NCI-H524 (cell line): ENCODE measurements around the gene DUSP6.

ENCODE experiments used
- DNase-seq, 2 experiments: peaks; one replicate each; lab custom pipeline; 2025; lab: John Stamatoyannopoulos, UW

The DUSP6 gene

GRCh38 chr12:89373763-89374572 is 21.7 kb upstream of the DUSP6 start:
- no peak for DNase-seq

DNA sequence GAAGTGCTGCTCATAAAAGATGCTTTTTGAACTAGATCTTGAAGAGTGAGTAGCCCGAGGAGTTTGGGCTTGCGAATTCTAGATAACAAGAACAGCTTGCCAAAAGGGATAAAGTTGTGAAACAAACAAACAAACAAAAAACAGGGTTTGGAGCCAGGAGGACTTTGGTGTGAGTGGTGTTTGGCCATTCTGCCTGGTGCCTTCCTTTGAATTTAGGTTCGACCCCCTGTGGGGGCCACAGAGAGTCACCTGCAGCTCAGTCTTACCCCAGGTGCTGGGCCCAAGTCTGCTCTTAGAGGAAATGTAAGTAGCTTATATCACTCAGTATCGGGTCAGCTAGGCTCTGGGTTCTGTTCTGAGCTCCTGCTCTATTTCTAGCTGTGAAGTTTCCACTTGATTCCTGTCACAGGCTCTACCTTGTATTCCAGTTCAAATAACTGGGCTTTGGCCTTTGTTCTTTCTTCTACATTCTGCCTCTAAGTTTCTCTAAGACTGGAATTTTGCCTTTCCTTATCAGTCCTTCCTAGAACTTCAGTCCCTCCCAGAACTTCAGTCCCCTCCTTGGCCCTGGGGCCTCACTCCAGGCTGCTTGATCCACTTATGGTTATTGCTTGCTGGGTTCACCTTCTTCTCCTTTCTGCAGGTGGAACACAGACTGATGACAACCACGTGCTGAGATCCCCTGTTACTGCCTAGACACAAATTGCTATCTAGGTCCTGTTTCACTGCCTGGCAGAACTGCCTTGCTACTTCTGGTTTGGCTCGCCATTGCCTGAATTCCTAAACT is 20.5 kb upstream of the DUSP6 start:
- no peak for DNase-seq

GRCh38 chr12:89370850-89371249 is 18.5 kb upstream of the DUSP6 start:
- DNase-seq, result peak; percentile 20 to 63

DNA sequence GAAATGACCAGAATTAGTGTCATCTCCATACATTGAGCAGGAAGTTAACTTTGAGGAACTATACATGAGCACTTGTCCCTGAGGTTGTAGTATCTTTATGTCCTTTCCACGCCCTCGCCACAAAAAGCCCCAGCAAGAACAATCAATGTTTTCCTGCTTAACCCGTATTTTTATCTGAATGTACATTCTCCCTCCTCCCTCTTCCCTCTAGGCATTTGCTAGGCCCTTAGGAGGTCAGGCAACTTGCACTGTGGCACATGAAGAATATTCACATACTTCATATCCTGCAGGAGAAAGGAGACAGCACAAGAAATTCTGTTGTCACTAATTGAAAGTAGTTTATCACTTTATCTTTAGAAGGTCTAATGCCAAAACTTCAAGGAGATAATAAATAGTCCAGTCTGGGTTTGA is 18.1 kb upstream of the DUSP6 start:
- no peak for DNase-seq

DNA sequence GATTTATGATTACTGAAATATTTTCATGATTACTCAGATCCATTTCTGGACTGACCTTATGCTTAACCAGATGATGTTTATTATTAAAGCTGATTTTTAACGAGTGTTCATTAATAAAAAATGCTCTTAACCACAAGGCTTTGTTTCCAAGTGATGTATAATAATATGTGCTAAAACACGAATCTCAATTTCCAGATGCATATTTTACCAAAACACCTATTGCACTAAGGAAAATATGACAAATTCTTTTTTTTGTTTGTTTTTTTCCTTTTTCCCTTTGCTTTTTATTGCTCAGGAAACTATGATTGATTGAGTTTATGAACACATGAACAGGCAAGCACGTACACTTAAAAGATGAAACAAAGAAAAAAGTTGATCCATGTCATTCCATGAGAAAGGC is 16.9 kb upstream of the DUSP6 start:
- no peak for DNase-seq

DNA sequence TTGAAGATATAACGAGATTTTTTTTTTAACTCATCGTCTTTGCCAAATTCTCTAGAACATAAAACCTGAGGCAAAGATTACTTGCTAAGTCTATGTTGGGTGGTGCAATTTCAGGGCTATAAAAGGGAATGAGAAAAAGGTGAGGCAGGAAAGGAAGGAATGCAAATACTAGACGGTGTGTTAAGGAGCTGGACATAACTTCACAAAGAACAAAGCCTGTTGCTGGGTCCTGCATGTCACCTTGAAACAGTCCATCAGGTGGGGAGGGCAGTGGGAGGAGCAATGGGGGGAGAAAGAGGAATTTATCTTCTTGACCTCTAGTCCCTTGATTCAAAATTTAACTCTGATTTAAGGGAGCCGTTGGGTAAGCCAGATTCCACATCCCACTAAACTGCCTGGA is 16.1 kb upstream of the DUSP6 start:
- no peak for DNase-seq

- DNase-seq, result no peak
These were observed 14.5 kb upstream of the DUSP6 start for GRCh38 chr12:89366676-89367364.

DNA sequence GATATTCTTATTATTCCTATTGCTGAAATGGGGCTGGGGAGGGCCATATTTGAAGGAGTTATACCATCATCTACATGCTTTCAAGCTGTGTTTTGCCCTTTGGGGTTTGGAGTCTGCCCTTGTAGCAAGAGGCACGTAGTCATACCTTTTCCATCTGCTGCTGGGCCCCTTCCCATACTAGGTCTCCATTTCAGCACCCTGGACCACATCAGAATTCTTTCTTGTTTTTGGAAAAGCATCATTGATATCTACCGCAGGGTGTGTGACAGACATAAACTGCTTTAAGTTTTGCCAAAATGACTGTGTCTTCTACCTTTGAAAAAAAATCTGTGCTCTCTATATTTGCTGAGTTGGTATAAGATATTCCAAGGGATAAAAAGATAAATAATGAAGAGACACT is 12.3 kb upstream of the DUSP6 start:
- no peak for DNase-seq

DNA sequence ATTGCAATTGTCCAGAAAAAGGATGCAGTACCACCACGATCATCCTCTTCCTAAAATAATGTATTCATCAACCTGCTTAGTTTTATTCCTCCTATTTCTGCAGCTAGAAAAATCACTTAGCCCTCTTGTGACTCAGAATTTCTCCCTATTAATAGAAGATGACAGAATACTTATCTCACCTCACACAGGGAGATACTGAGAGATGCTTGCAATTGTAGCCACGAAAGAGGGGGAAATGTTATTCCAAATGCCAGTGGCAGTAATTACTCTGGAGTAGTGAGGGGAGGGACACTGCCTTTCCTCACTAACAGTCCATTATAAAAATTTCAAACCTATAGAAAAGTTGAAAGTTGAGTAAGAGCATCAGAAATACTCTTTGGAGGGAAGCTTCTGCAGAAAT is 11.8 kb upstream of the DUSP6 start:
- no peak for DNase-seq

- DNase-seq, result no peak
These were observed 11.3 kb upstream of the DUSP6 start for GRCh38 chr12:89363582-89363981.

- DNase-seq, result no peak
These were observed 10.8 kb upstream of the DUSP6 start for GRCh38 chr12:89363084-89363483.

DNA sequence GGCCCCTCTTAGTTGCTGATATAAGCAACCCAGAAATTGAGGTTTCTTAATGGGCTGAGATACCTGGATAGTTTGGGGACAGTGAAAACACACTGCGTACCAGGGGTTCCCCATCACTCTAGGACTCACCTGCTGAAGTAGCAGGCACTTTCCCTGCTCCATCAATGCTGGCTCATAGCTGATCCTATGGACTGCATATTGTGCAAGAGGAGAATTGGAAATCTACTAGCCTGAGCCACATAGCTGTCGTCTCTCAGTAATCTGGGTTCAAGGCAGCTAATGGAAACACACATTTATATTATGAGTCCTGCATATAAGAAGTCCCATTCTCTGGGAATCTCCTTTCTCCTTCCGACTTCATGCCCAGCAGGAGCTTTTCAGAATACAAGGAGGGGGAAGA is 7.3 kb upstream of the DUSP6 start:
- no peak for DNase-seq

- DNase-seq, result no peak
These were observed 6.5 kb upstream of the DUSP6 start for GRCh38 chr12:89358805-89359204.

DNA sequence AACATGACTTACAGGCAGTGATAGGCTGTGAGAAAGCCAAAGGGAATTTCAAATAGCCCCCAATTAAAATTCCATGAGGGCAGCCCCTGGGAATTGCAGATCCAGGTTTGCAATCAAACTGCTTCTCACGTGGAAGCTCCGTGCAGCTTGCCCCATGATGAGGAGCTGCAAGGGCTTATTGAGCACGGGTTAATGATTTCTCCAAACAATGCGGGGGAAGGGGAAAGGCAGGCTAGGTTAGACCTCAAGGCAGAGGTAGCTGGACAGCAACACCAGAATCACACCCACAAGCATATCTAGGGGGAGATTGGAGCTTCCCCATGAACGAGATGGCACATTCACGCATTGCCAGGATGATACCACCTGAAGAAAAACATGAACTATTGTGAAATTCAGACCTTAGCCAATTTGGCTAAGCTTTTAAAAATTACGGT is 5.0 kb upstream of the DUSP6 start:
- no peak for DNase-seq

GRCh38 chr12:89356069-89356665 is 3.9 kb upstream of the DUSP6 start:
- DNase-seq, result no peak

- no peak for DNase-seq
These were observed 3.2 kb upstream of the DUSP6 start for GRCh38 chr12:89355243-89356068.

GRCh38 chr12:89354612-89355067 is 2.3 kb upstream of the DUSP6 start:
- peak in 1 of 2 experiments; percentile 8 for DNase-seq

GRCh38 chr12:89353823-89354611 is 1.7 kb upstream of the DUSP6 start:
- DNase-seq, result peak in 1 of 2 experiments; percentile 14

DNA sequence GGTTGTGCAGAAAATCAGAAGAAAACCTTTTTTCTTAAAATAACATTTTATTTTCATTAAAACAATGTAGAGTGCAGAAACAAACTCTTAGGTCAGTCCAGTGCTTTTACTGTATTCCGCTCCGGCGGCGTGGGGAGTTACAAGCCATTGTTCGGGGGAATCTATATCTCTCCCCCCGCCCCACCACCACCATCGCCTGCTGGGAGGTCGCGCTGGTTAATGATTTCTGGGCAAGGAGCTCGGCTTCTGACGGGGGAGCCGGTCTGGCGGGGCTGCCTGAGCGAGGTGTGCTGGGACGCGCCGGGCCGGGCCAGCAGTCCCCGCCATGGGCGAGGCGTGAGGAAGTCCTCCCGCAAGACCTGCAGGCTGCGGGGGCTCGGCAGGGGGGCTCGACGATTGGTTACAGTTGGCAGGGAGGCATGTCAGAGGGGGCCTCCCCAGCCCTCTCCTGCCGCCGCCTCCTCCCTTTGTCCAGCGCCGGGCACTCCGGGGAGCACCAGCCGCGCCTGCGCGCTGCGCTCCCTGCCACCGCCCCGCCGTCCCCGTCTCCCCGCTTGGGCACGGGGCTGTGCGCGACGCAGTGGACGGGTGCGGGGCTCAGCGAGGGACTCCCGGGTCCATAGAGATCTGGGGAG is 1.0 kb upstream of the DUSP6 start:
- peak in 1 of 2 experiments; percentile 19 for DNase-seq

DNA sequence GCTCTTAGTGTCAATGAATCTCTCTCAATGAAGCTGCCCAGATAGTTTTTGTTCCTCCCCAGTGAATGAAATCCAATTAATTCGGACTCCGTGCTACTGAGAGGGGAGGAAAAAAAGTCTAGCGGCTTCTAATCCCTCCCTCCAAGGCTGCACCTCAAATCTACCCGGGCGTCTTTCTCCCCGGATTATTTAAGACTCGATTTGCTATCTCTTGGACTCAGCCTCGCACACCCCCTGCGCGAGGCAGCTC is 134 bp downstream of the DUSP6 start:
- DNase-seq, result no peak
